A549 (cell line): ENCODE data around the gene SLC9A4.
A peak's percentile ranks its signal among the peaks of the same experiment; 100 is the strongest.

Experiments
- CTCF ChIP-seq: fragments of >200 bp; sonication (Bioruptor Twin); formaldehyde crosslinking; IDR thresholded peaks from 3 replicates; pipeline ENCODE4 v1.5.1; 2016
- ELK1 ChIP-seq: fragments of 150-350 bp; IDR thresholded peaks from 2 replicates; pipeline ENCODE4 v1.6.1; 2014; ENCODE audit warnings: low read depth, mild to moderate bottlenecking, low read length
- MAX ChIP-seq: IDR thresholded peaks from 2 replicates; pipeline ENCODE4 v1.6.1; 2012
- MYC ChIP-seq: IDR thresholded peaks from 2 replicates; pipeline ENCODE4 v1.6.1; 2012; ENCODE audit warnings: mild to moderate bottlenecking, inconsistent platforms, low read length, improper control_type of control experiment, borderline replicate concordance
- POLR2A ChIP-seq: IDR thresholded peaks from 2 replicates; pipeline ENCODE4 v1.6.1; 2012; ENCODE audit warnings: mild to moderate bottlenecking, low read length
- SMC3 ChIP-seq: fragments of >200 bp; sonication (Bioruptor Twin); formaldehyde crosslinking; IDR thresholded peaks from 3 replicates; pipeline ENCODE4 v1.6.1; 2018; ENCODE audit warnings: inconsistent platforms
- USF2 ChIP-seq: fragments of 450-650 bp; IDR thresholded peaks from 2 replicates; pipeline ENCODE4 v1.6.1; 2014; ENCODE audit warnings: antibody characterized with exemption
- ZC3H11A ChIP-seq: fragments of 450-650 bp; IDR thresholded peaks from 2 replicates; pipeline ENCODE4 v1.6.1; 2014; ENCODE audit warnings: antibody characterized with exemption, mild to moderate bottlenecking

- TF ChIP-seq MYC (no peak), SMC3 (peak; percentile 92), CTCF (peak; percentile 89), POLR2A (no peak), ELK1 (no peak), ZC3H11A (no peak), MAX (no peak), USF2 (no peak)
These were observed at the start of gene SLC9A4 for GRCh38 chr2:102473020-102473419.
